Upper lobe of right lung (tissue), 1 donor: Measurements from ENCODE around the gene KANK4. TPM values are rescaled to one million over a fixed set of nuclear protein-coding genes. Genes with fewer than 3 reads are reported as not detected.

Experiments used
- ATAC-seq: fragments of 200-7000 bp; cut with Tn5 transposase; one replicate; pipeline ENCODE4 v1.9.1; 2020; ENCODE audit warnings: mild to moderate bottlenecking, moderate library complexity
- DNase-seq: peaks from one replicate; pipeline ENCODE4 v3.0.0-alpha.2; 2020
- H3K27ac ChIP-seq: fragments of 200-600 bp; one replicate; pipeline ENCODE4 v1.8.0; 2022
- H3K27me3 ChIP-seq: fragments of 200-600 bp; one replicate; pipeline ENCODE4 v1.8.0; 2022; ENCODE audit warnings: mild to moderate bottlenecking
- H3K36me3 ChIP-seq: fragments of 200-600 bp; one replicate; pipeline ENCODE4 v1.8.0; 2022
- H3K4me1 ChIP-seq: fragments of 200-600 bp; one replicate; pipeline ENCODE4 v1.8.0; 2022
- H3K4me3 ChIP-seq: fragments of 200-600 bp; one replicate; pipeline ENCODE4 v1.8.0; 2022; ENCODE audit warnings: mild to moderate bottlenecking
- H3K9me3 ChIP-seq: fragments of 200-600 bp; one replicate; pipeline ENCODE4 v1.8.0; 2022
- CTCF ChIP-seq: fragments of 200-600 bp; IDR thresholded peaks from one replicate; pipeline ENCODE4 v1.8.0; 2022; ENCODE audit warnings: antibody characterized with exemption
- intact Hi-C: fragments of 100-400 bp; cut with DNase I; formaldehyde crosslinking; loops from one replicate; pipeline ENCODE4 v1.11.0; 2022
- total RNA-seq: library from RNA; stranded (reverse); fragmentation: NEBNext Ultra II Directional; extraction: Animal tissue kit (Norgen Biotek cat#: 25700); gene quantifications from one replicate; pipeline ENCODE4 v1.2.1, GENCODE V29; 2021
- donor health status: DM: no; HTN: yes; CAD: no; lungs with severe emphysema.

KANK4 gene
- total RNA-seq, 1 donor from 2014 or later, result 6.4 TPM

GRCh38 chr1:62309906-62310305 is 9.3 kb downstream of the KANK4 start:
- ATAC-seq, result no peak
- Histone ChIP-seq H3K36me3 (no peaks in the 10 kb centered on the region), H3K4me1 (no peaks in the 10 kb centered on the region), H3K27ac (no peak overlapping the region), H3K27me3 (no peaks in the 10 kb centered on the region), H3K4me3 (no peak overlapping the region), H3K9me3 (no peaks in the 10 kb centered on the region)
- no peak for DNase-seq
- no peak for TF ChIP-seq CTCF
- intact Hi-C loops, result no loop called here

- intact Hi-C loops, result no loop called here
- no peak for DNase-seq
- Histone ChIP-seq H3K9me3 (no peaks in the 10 kb centered on the region), H3K36me3 (no peaks in the 10 kb centered on the region), H3K4me3 (no peak overlapping the region), H3K27me3 (no peaks in the 10 kb centered on the region), H3K4me1 (no peaks in the 10 kb centered on the region), H3K27ac (no peak overlapping the region)
- no peak for TF ChIP-seq CTCF
- ATAC-seq, result no peak
Measured at GRCh38 chr1:62308606-62309005, 10.6 kb downstream of the KANK4 start.

GRCh38 chr1:62307895-62308492 is 11.2 kb downstream of the KANK4 start:
- TF ChIP-seq CTCF, result no peak
- Histone ChIP-seq H3K9me3 (no peaks in the 10 kb centered on the region), H3K27me3 (no peaks in the 10 kb centered on the region), H3K27ac (no peak overlapping the region), H3K4me1 (no peaks in the 10 kb centered on the region), H3K36me3 (no peaks in the 10 kb centered on the region), H3K4me3 (no peak overlapping the region)
- intact Hi-C loops, result no loop called here
- ATAC-seq, result no peak
- DNase-seq, result no peak

- no peak overlapping the region for H3K4me3 ChIP-seq
- no peak overlapping the region for H3K27ac ChIP-seq
- DNase-seq (no peak), ATAC-seq (no peak)
- no peaks in the 10 kb centered on the region for H3K9me3 ChIP-seq
- H3K4me1 ChIP-seq, result no peaks in the 10 kb centered on the region
- no peaks in the 10 kb centered on the region for H3K27me3 ChIP-seq
- intact Hi-C loops, result no loop called here
- no peak for TF ChIP-seq CTCF
- no peaks in the 10 kb centered on the region for H3K36me3 ChIP-seq
Measured at GRCh38 chr1:62307446-62307845, 11.8 kb downstream of the KANK4 start.

GRCh38 chr1:62306065-62306464 is 13.2 kb downstream of the KANK4 start:
- ATAC-seq (no peak), DNase-seq (no peak)
- H3K27ac ChIP-seq, result no peak overlapping the region
- intact Hi-C loops, result no loop called here
- H3K4me3 ChIP-seq, result no peak overlapping the region
- no peaks in the 10 kb centered on the region for H3K9me3 ChIP-seq
- no peaks in the 10 kb centered on the region for H3K27me3 ChIP-seq
- no peaks in the 10 kb centered on the region for H3K36me3 ChIP-seq
- TF ChIP-seq CTCF, result no peak
- H3K4me1 ChIP-seq, result no peaks in the 10 kb centered on the region

GRCh38 chr1:62304975-62305374 is 14.3 kb downstream of the KANK4 start:
- H3K36me3 ChIP-seq, result no peaks in the 10 kb centered on the region
- no peak for ATAC-seq

More at GRCh38 chr1:62304975-62305374, 14.3 kb downstream of the KANK4 start:
- TF ChIP-seq CTCF, result no peak
- DNase-seq, result no peak
- Histone ChIP-seq H3K27me3 (no peaks in the 10 kb centered on the region), H3K4me1 (no peaks in the 10 kb centered on the region), H3K27ac (no peak overlapping the region), H3K9me3 (no peaks in the 10 kb centered on the region), H3K4me3 (no peak overlapping the region)
- intact Hi-C loops, result no loop called here
